Keratinocyte (primary cell): ENCODE results near the gene MLLT11. TPM values are rescaled to one million over a fixed set of nuclear protein-coding genes. Genes with fewer than 3 reads are reported as not detected.

Source experiments
- DNase-seq: peaks from one replicate; pipeline ENCODE4 v3.0.0-alpha.2; 2011; ENCODE audit warnings: low read depth, missing footprints, low spot score
- FAIRE-seq: peaks from 2 replicates; lab custom pipeline; 2011; peaks lifted over from hg19 to GRCh38; lab: Jason Lieb, UNC
- H2AFZ ChIP-seq: 2 replicates; pipeline ENCODE4 v1.6.0; 2012; ENCODE audit warnings: low read length, control low read depth, inconsistent platforms; ENCODE audit not compliant: control insufficient read depth
- H3K27ac ChIP-seq: 2 replicates; pipeline ENCODE4 v1.5.1; 2011; ENCODE audit warnings: low read length; ENCODE audit not compliant: control insufficient read depth, insufficient read depth
- H3K27me3 ChIP-seq: 3 replicates; pipeline ENCODE4 v1.6.0; 2011; ENCODE audit warnings: low read length; ENCODE audit not compliant: control insufficient read depth, insufficient read depth; ENCODE audit errors: extremely low read depth
- H3K36me3 ChIP-seq, 2 experiments: 2 replicates in 1 of 2; 3 replicates in 1 of 2; pipeline ENCODE4 v1.5.1; 2011; ENCODE audit warnings: low read length in 2 of 2, mild to moderate bottlenecking in 1 of 2; ENCODE audit not compliant: control insufficient read depth in 2 of 2, insufficient read depth in 2 of 2; ENCODE audit errors: extremely low read depth in 1 of 2
- H3K4me1 ChIP-seq: 3 replicates; pipeline ENCODE4 v1.5.1; 2011; ENCODE audit warnings: low read length; ENCODE audit not compliant: control insufficient read depth, insufficient read depth; ENCODE audit errors: extremely low read depth
- H3K4me2 ChIP-seq: 3 replicates; pipeline ENCODE4 v1.6.0; 2011; ENCODE audit warnings: low read depth, low read length; ENCODE audit not compliant: control insufficient read depth, insufficient read depth; ENCODE audit errors: extremely low read depth
- H3K4me3 ChIP-seq, 3 experiments: fragments of 200-600 bp in 1 of 3; sonication (generic) in 1 of 3; 2 replicates in 2 of 3; 3 replicates in 1 of 3; pipeline ENCODE4 v1.5.1; 2011 to 2016; ENCODE audit warnings: low read length in 3 of 3, mild to moderate bottlenecking in 3 of 3, control low read depth in 2 of 3, inconsistent platforms in 1 of 3, low read depth in 1 of 3, mixed read lengths in 1 of 3, mixed run types in 1 of 3, moderate library complexity in 1 of 3; ENCODE audit not compliant: control insufficient read depth in 2 of 3, insufficient read depth in 2 of 3; ENCODE audit errors: extremely low read depth in 1 of 3
- H3K79me2 ChIP-seq: 2 replicates; pipeline ENCODE4 v1.6.0; 2012; ENCODE audit warnings: low read length; ENCODE audit not compliant: control insufficient read depth, insufficient read depth
- H3K9ac ChIP-seq: 3 replicates; pipeline ENCODE4 v1.6.0; 2011; ENCODE audit warnings: low read length; ENCODE audit not compliant: control insufficient read depth, insufficient read depth; ENCODE audit errors: extremely low read depth
- H3K9me1 ChIP-seq: 3 replicates; pipeline ENCODE4 v1.6.0; 2011; ENCODE audit warnings: low read length; ENCODE audit not compliant: control insufficient read depth, insufficient read depth; ENCODE audit errors: extremely low read depth
- H3K9me3 ChIP-seq: 2 replicates; pipeline ENCODE4 v1.5.1; 2012; ENCODE audit warnings: low read depth, low read length; ENCODE audit not compliant: control insufficient read depth
- H4K20me1 ChIP-seq: 3 replicates; pipeline ENCODE4 v1.6.0; 2011; ENCODE audit warnings: low read length; ENCODE audit not compliant: control insufficient read depth, insufficient read depth; ENCODE audit errors: extremely low read depth
- EZH2 ChIP-seq: IDR thresholded peaks from one replicate; pipeline ENCODE4 v1.6.1; 2012; ENCODE audit warnings: inconsistent platforms, mild to moderate bottlenecking, low read length, moderate library complexity
- dilution Hi-C: fragments of 300-500 bp; cut with MboI; formaldehyde crosslinking; loops from one replicate; pipeline ENCODE4 v1.7.0; 2020; ENCODE audit warnings: low sequenced_read_pairs; ENCODE audit not compliant: extremely low pct_ligation_motif_present
- polyA plus RNA-seq, 5 experiments: library from polyadenylated mRNA; depleted of rRNA in 3 of 5; stranded (reverse) in 3 of 5; stranded (forward) in 1 of 5; unstranded in 1 of 5; fragments of >200 nt; gene quantifications; 1 replicate in 1 of 5; 2 replicates in 3 of 5; 3 replicates in 1 of 5; pipeline versions ENCODE4 v1.2.1 to v1.2.3, GENCODE V29; 2011 to 2012; ENCODE audit warnings: missing spikeins in 2 of 5, low read depth in 1 of 5, low replicate concordance in 1 of 5
- TF ChIP-seq, protein P1 (sequence below), 3 experiments: IDR thresholded peaks in 1 of 3; conservative IDR thresholded peaks in 1 of 3; optimal IDR thresholded peaks in 1 of 3; 2 replicates in 2 of 3; 3 replicates in 1 of 3; pipeline versions ENCODE3 to v1.5.1; 2011; ENCODE audit warnings: low read length in 3 of 3, mild to moderate bottlenecking in 3 of 3, moderate library complexity in 2 of 3, control low read depth in 1 of 3, inconsistent platforms in 1 of 3; ENCODE audit not compliant: insufficient read depth in 2 of 3; ENCODE audit errors: extremely low read depth in 1 of 3

MLLT11 gene
- polyA plus RNA-seq, 1 donor (not counting 4 experiments of a cell fraction or from before 2014, with no cell fraction given): 10.8 TPM

DNA sequence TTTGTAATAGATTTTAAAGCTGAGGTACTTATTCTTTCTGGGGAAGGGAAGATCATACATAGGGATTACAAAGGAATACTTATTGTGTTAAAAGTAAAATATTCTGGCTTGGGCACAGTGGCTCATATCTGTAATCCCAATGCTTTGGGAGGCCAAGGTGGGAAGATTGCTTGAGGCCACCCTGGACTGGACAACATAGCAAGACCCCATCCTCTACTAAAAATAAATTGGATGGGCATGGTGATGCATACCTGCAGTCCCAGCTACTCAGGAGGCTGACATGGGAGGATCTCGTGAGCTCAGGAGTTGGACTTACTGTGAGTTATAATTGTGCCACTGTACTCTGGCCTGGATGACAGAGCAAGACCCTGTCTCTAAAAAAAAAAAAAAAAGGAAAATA is 37.9 kb downstream of the MLLT11 start:
- FAIRE-seq: no peak
- no peak overlapping the region for H3K4me2 ChIP-seq

GRCh38 chr1:151104630-151105029 is 44.4 kb downstream of the MLLT11 start:
- no peaks in the 10 kb centered on the region for H4K20me1 ChIP-seq
- H3K4me2 ChIP-seq: no peak overlapping the region
- H3K79me2 ChIP-seq: no peaks in the 10 kb centered on the region
- H3K4me3 ChIP-seq: no peak overlapping the region
- DNase-seq: no peak
- no peaks in the 10 kb centered on the region for H3K27me3 ChIP-seq
- no peak overlapping the region for H3K9ac ChIP-seq
- no peaks in the 10 kb centered on the region for H3K36me3 ChIP-seq
- no peaks in the 10 kb centered on the region for H3K9me3 ChIP-seq
- no peak for TF ChIP-seq EZH2
- TF ChIP-seq, protein P1, sequence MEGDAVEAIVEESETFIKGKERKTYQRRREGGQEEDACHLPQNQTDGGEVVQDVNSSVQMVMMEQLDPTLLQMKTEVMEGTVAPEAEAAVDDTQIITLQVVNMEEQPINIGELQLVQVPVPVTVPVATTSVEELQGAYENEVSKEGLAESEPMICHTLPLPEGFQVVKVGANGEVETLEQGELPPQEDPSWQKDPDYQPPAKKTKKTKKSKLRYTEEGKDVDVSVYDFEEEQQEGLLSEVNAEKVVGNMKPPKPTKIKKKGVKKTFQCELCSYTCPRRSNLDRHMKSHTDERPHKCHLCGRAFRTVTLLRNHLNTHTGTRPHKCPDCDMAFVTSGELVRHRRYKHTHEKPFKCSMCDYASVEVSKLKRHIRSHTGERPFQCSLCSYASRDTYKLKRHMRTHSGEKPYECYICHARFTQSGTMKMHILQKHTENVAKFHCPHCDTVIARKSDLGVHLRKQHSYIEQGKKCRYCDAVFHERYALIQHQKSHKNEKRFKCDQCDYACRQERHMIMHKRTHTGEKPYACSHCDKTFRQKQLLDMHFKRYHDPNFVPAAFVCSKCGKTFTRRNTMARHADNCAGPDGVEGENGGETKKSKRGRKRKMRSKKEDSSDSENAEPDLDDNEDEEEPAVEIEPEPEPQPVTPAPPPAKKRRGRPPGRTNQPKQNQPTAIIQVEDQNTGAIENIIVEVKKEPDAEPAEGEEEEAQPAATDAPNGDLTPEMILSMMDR (optimal IDR thresholded peaks at IDR 0.05 in 1 of 3, IDR thresholded peaks at IDR 0.05 in 1 of 3, conservative IDR thresholded peaks at IDR 0.05 in 1 of 3; ENCODE audit: extremely low read depth in 1 of 3, insufficient read depth in 2 of 3, low read length in 3 of 3): no peak
- no peaks in the 10 kb centered on the region for H3K4me1 ChIP-seq
- dilution Hi-C loops: no loop called here
- H3K27ac ChIP-seq: no peak overlapping the region
- H2AFZ ChIP-seq: no peak overlapping the region
- no peaks in the 10 kb centered on the region for H3K9me1 ChIP-seq
- FAIRE-seq: no peak

More for the DNA sequence above, 37.9 kb downstream of the MLLT11 start:
- no peak for TF ChIP-seq EZH2
- TF ChIP-seq, protein P1 (optimal IDR thresholded peaks at IDR 0.05 in 1 of 3, IDR thresholded peaks at IDR 0.05 in 1 of 3, conservative IDR thresholded peaks at IDR 0.05 in 1 of 3; ENCODE audit: extremely low read depth in 1 of 3, insufficient read depth in 2 of 3, low read length in 3 of 3): no peak
- Histone ChIP-seq H3K27me3 (no peaks in the 10 kb centered on the region), H3K27ac (no peak overlapping the region), H2AFZ (no peak overlapping the region), H3K79me2 (no peaks in the 10 kb centered on the region), H3K9me1 (no peaks in the 10 kb centered on the region), H4K20me1 (no peaks in the 10 kb centered on the region), H3K9ac (no peak overlapping the region), H3K4me1 (peaks cover 7% of the 10 kb centered on the region), H3K36me3 (peaks cover 0 to under 1% of the 10 kb centered on the region in 2 experiments), H3K4me3 (no peak overlapping the region), H3K9me3 (no peaks in the 10 kb centered on the region)
- DNase-seq: no peak
- dilution Hi-C loops: no loop called here
